Ovary (tissue), 9 donors: ENCODE measurements around the gene ATP1A2. TPM values are rescaled to one million over a fixed set of nuclear protein-coding genes. Genes with fewer than 3 reads are reported as not detected.

Experiments
- DNase-seq, 5 donors: peaks; one replicate each; pipeline ENCODE4 v3.0.0-alpha.2; 2019 to 2020
- H3K27ac ChIP-seq, 2 donors: fragments of 200-600 bp; one replicate each; pipeline versions ENCODE4 v1.5.1 to v1.8.0; 2019 to 2022
- H3K27me3 ChIP-seq: fragments of 200-600 bp; one replicate; pipeline ENCODE4 v1.8.0; 2022
- H3K36me3 ChIP-seq: fragments of 200-600 bp; sonication (generic); one replicate; pipeline ENCODE4 v1.5.1; 2019
- H3K4me1 ChIP-seq: one replicate; pipeline ENCODE4 v1.8.1; 2013; ENCODE audit warnings: mild to moderate bottlenecking, moderate library complexity; ENCODE audit not compliant: insufficient read depth
- H3K4me3 ChIP-seq: fragments of 200-600 bp; sonication (generic); one replicate; pipeline ENCODE4 v1.5.1; 2017
- H3K9me3 ChIP-seq, 2 donors: fragments of 200-600 bp in 1 of 2; sonication (generic) in 1 of 2; one replicate each; pipeline versions ENCODE4 v1.5.1 to v1.8.1; 2013 to 2019; ENCODE audit warnings: mild to moderate bottlenecking in 1 of 2, moderate library complexity in 1 of 2
- CTCF ChIP-seq, 3 donors: fragments of 450-650 bp in 2 of 3; fragments of 200-600 bp in 1 of 3; IDR thresholded peaks; one replicate each; pipeline versions ENCODE4 v1.5.1 to v1.8.0; 2016 to 2022; ENCODE audit warnings: antibody characterized with exemption in 3 of 3, mild to moderate bottlenecking in 1 of 3
- EP300 ChIP-seq: sonication (generic); formaldehyde crosslinking; IDR thresholded peaks from one replicate; pipeline ENCODE4 v1.6.1; 2017; ENCODE audit warnings: antibody characterized with exemption
- POLR2A ChIP-seq: fragments of 450-650 bp; IDR thresholded peaks from one replicate; pipeline ENCODE4 v1.6.1; 2017; ENCODE audit warnings: antibody characterized with exemption, mild to moderate bottlenecking, moderate library complexity
- WGBS, 3 donors: extraction: QIAGEN DNeasy Blood & Tissue Kit in 1 of 3; methylation state at CpG; one replicate each; pipeline versions ENCODE4 v1.1.5 to v1.1.7; 2013 to 2017; 5-methylcytosine and 5-hydroxymethylcytosine counted together
- intact Hi-C, 4 donors: fragments of 100-400 bp; cut with DNase I; formaldehyde crosslinking; loops; one replicate each; pipeline versions ENCODE4 v1.11.0 to v1.15.1; 2022 to 2023
- polyA plus RNA-seq, 2 donors: library from polyadenylated mRNA; stranded (reverse); fragments of 200-250 nt in 1 of 2; fragments of 350-450 nt in 1 of 2; fragmentation: Illumina TruSeq in 1 of 2; extraction: RNeasy Lipid Tissue Mini Kit (QIAGEN cat#74804) in 1 of 2; gene quantifications; one replicate each; pipeline ENCODE4 v1.2.3, GENCODE V29; 2013 to 2014
- total RNA-seq, 7 donors: library from RNA; depleted of rRNA in 2 of 7; stranded (reverse); fragments of >200 nt in 2 of 7; fragmentation: NEBNext Ultra II Directional in 3 of 7; extraction: Animal tissue kit (Norgen Biotek cat#: 25700) in 3 of 7; gene quantifications; one replicate each; pipeline versions ENCODE4 v1.1.0 to v1.2.4, GENCODE V29; 2016 to 2023
- donor health status: DM: no; HTN: no; CAD: no; lungs with moderate emphysema.
- donor health status: DM: no; HTN: no; CAD: no.
- donor health status: Bipolar disorder and iron deficiency.
- donor health status: DM: yes; HTN: yes; CAD: no.
- donor health status: DM: no; HTN: no; CAD: no.
- donor health status: DM: yes; HTN: yes; CAD: no.

The ATP1A2 gene
- total and polyA plus RNA-seq, 9 donors: 3.0 to 38.6 (median 15.0) TPM

GRCh38 chr1:160167580-160167979 lies 52.0 kb downstream of the ATP1A2 start:
- no peaks in the 10 kb centered on the region for H3K9me3 ChIP-seq
- H3K4me1 ChIP-seq: no peaks in the 10 kb centered on the region
- H3K36me3 ChIP-seq: no peaks in the 10 kb centered on the region
- WGBS, 3 donors: 90 to 93% (median 92%) methylated on average over 6 of the region's 6 CpGs
- intact Hi-C loops: no loop called here
- H3K27ac ChIP-seq: no peak overlapping the region
- no peak for DNase-seq
- H3K27me3 ChIP-seq: no peaks in the 10 kb centered on the region
- no peak overlapping the region for H3K4me3 ChIP-seq
- TF ChIP-seq CTCF (IDR thresholded peaks at IDR 0.05): no peak
- no peak for TF ChIP-seq EP300
- TF ChIP-seq POLR2A: no peak

GRCh38 chr1:160168016-160168415 lies 52.5 kb downstream of the ATP1A2 start:
- no peak for DNase-seq
- 61 to 69% (median 63%) methylated on average over 5 of the region's 5 CpGs for WGBS, 3 donors
- Histone ChIP-seq H3K27ac (no peak overlapping the region), H3K4me3 (no peak overlapping the region), H3K4me1 (no peaks in the 10 kb centered on the region), H3K36me3 (no peaks in the 10 kb centered on the region), H3K27me3 (no peaks in the 10 kb centered on the region), H3K9me3 (no peaks in the 10 kb centered on the region)
- intact Hi-C loops: no loop called here
- TF ChIP-seq EP300: no peak
- no peak for TF ChIP-seq POLR2A
- no peak for TF ChIP-seq CTCF (IDR thresholded peaks at IDR 0.05)

- Histone ChIP-seq H3K4me3 (no peak overlapping the region), H3K36me3 (no peaks in the 10 kb centered on the region), H3K4me1 (no peaks in the 10 kb centered on the region), H3K27ac (no peak overlapping the region), H3K9me3 (no peaks in the 10 kb centered on the region), H3K27me3 (no peaks in the 10 kb centered on the region)
- 72 to 79% (median 78%) methylated on average over 13 of the region's 13 CpGs for WGBS, 3 donors
- intact Hi-C loops: no loop called here
- DNase-seq: no peak
- TF ChIP-seq EP300: no peak
- TF ChIP-seq CTCF (IDR thresholded peaks at IDR 0.05): no peak
These were observed 53.2 kb downstream of the ATP1A2 start for GRCh38 chr1:160168609-160169369.

GRCh38 chr1:160169553-160170399 lies 54.2 kb downstream of the ATP1A2 start:
- H3K4me1 ChIP-seq: no peaks in the 10 kb centered on the region
- intact Hi-C loops: no loop called here
- no peak for DNase-seq
- WGBS, 3 donors: 56 to 62% (median 61%) methylated on average over 15 of the region's 15 CpGs
- no peak overlapping the region for H3K4me3 ChIP-seq
- no peak overlapping the region for H3K27ac ChIP-seq
- no peaks in the 10 kb centered on the region for H3K36me3 ChIP-seq
- no peak for TF ChIP-seq EP300
- no peak for TF ChIP-seq CTCF (IDR thresholded peaks at IDR 0.05)
- H3K27me3 ChIP-seq: no peaks in the 10 kb centered on the region
- no peaks in the 10 kb centered on the region for H3K9me3 ChIP-seq
